K562 (cell line): Measurements from ENCODE around the gene ZDHHC24. TPM values are rescaled to one million over a fixed set of nuclear protein-coding genes. Genes with fewer than 3 reads are reported as not detected.

Source experiments
- ATAC-seq: fragments of 200-7000 bp; cut with Tn5 transposase; 3 replicates; pipeline ENCODE4 v1.9.1; 2020; ENCODE audit warnings: moderate library complexity
- BruUV-seq: library from RNA; stranded (reverse); fragments of 400-500 nt; replicated peaks from 2 replicates; lab custom pipeline; 2021; lab: Mats Ljungman, UMichigan
- CTCF ChIA-PET: fragments of 300-600 bp; formaldehyde crosslinking; extraction: SDS; loops from one replicate; lab custom pipeline; 2021; ENCODE audit warnings: low intra/inter-chr PET ratio; lab: Yijun Ruan, JAX
- POLR2A ChIA-PET: fragments of 300-600, 350-650 bp; sonication (Branson Sonifier 250); formaldehyde crosslinking; extraction: SDS; loops from one replicate; lab custom pipeline; 2021; ENCODE audit warnings: antibody characterized with exemption, inconsistent platforms; lab: Yijun Ruan, JAX
- DNase-seq, 4 experiments: peaks; one replicate each; pipeline versions ENCODE4 v3.0.0 to v3.0.0-alpha.2; 2011 to 2018; ENCODE audit warnings: low spot score in 3 of 4, mixed read lengths in 3 of 4; ENCODE audit errors: extremely low read depth in 1 of 4
- FAIRE-seq: peaks from 2 replicates; lab custom pipeline; 2011; peaks lifted over from hg19 to GRCh38; lab: Jason Lieb, UNC
- H2AFZ ChIP-seq: 2 replicates; pipeline ENCODE4 v1.6.0; 2011; ENCODE audit warnings: low read depth, low read length, control low read depth, inconsistent platforms
- H3K27ac ChIP-seq: fragments of 200-600 bp; 3 replicates; pipeline ENCODE4 v1.8.0; 2011; ENCODE audit warnings: low read depth, mild to moderate bottlenecking, control low read depth, inconsistent platforms, low read length, moderate library complexity, mixed read lengths; ENCODE audit errors: extremely low read depth
- H3K27me3 ChIP-seq, 2 experiments: fragments of 300-600 bp in 1 of 2; 2 replicates in 1 of 2; 3 replicates in 1 of 2; pipeline versions ENCODE4 v1.6.0 to v1.8.0; 2011; ENCODE audit warnings: inconsistent platforms in 2 of 2, low read length in 2 of 2, mild to moderate bottlenecking in 1 of 2, mixed read lengths in 1 of 2, moderate library complexity in 1 of 2; ENCODE audit not compliant: control insufficient read depth in 2 of 2, insufficient read depth in 2 of 2
- H3K36me3 ChIP-seq: fragments of 300-600 bp; 3 replicates; pipeline ENCODE4 v1.8.0; 2011; ENCODE audit warnings: mild to moderate bottlenecking, low read length, inconsistent platforms; ENCODE audit not compliant: control insufficient read depth, insufficient read depth
- H3K4me1 ChIP-seq, 2 experiments: fragments of 200-600 bp in 1 of 2; replicated peaks in 1 of 2; 2 replicates in 1 of 2; 3 replicates in 1 of 2; pipeline versions ENCODE4 v1.5.1 to v1.8.0; 2011; ENCODE audit warnings: inconsistent platforms in 2 of 2, low read length in 2 of 2, mild to moderate bottlenecking in 1 of 2, mixed read lengths in 1 of 2, moderate library complexity in 1 of 2; ENCODE audit not compliant: control insufficient read depth in 2 of 2, insufficient read depth in 2 of 2
- H3K4me2 ChIP-seq: 2 replicates; pipeline ENCODE4 v1.6.1; 2011; ENCODE audit warnings: low read length, control low read depth, inconsistent platforms, mixed read lengths; ENCODE audit not compliant: insufficient read depth
- H3K4me3 ChIP-seq: fragments of 200-600 bp; sonication (generic), shearing (Covaris generic); 2 replicates; pipeline ENCODE4 v1.5.1; 2016; ENCODE audit warnings: control low read depth, inconsistent platforms
- H3K79me2 ChIP-seq: fragments of 200-600 bp; 3 replicates; pipeline ENCODE4 v1.8.0; 2011; ENCODE audit warnings: low read length, inconsistent platforms; ENCODE audit not compliant: control insufficient read depth, insufficient read depth
- H3K9ac ChIP-seq, 2 experiments: 2 replicates each; pipeline versions ENCODE4 v1.6.0 to v1.6.1; 2011; ENCODE audit warnings: low read depth in 2 of 2, low read length in 2 of 2, control low read depth in 1 of 2, inconsistent platforms in 1 of 2, mild to moderate bottlenecking in 1 of 2, mixed read lengths in 1 of 2; ENCODE audit not compliant: insufficient read depth in 1 of 2
- H3K9me1 ChIP-seq: one replicate; pipeline ENCODE4 v1.6.0; 2011; ENCODE audit warnings: inconsistent platforms, mild to moderate bottlenecking, low read length, moderate library complexity; ENCODE audit not compliant: control insufficient read depth, insufficient read depth
- H3K9me3 ChIP-seq: replicated peaks from 2 replicates; pipeline ENCODE4 v1.5.1; 2011; ENCODE audit warnings: low read depth, low read length, inconsistent platforms; ENCODE audit not compliant: control insufficient read depth, insufficient read depth
- H4K20me1 ChIP-seq: replicated peaks from 2 replicates; pipeline ENCODE4 v1.6.1; 2011; ENCODE audit warnings: low read length, inconsistent platforms, mixed read lengths; ENCODE audit not compliant: control insufficient read depth, insufficient read depth
- BCOR ChIP-seq: fragments of 450-650 bp; IDR thresholded peaks from 2 replicates; pipeline ENCODE4 v1.6.1; 2016
- KDM1A ChIP-seq, 2 experiments: fragments of 450-650 bp; IDR thresholded peaks; 2 replicates each; pipeline ENCODE4 v1.6.1; 2016; ENCODE audit warnings: mild to moderate bottlenecking in 2 of 2
- NFIC ChIP-seq: fragments of 450-650 bp; IDR thresholded peaks from 2 replicates; pipeline ENCODE4 v1.6.1; 2017; ENCODE audit warnings: mild to moderate bottlenecking, inconsistent platforms
- PML ChIP-seq: IDR thresholded peaks from 2 replicates; pipeline ENCODE4 v1.6.1; 2012; ENCODE audit warnings: low read length, inconsistent platforms
- RBM25 ChIP-seq: fragments of 200-400 bp; formaldehyde crosslinking; IDR thresholded peaks from 2 replicates; pipeline ENCODE4 v1.6.1; 2018; ENCODE audit warnings: low read length, low read depth, moderate library complexity; ENCODE audit not compliant: severe bottlenecking
- RBM39 ChIP-seq: fragments of 200-400 bp; formaldehyde crosslinking; optimal IDR thresholded peaks from 2 replicates; pipeline ENCODE3; 2018; ENCODE audit warnings: low read depth, low read length
- RHOXF2B ChIP-seq: fragments of 250-450 bp; sonication (Bioruptor Pico); conservative IDR thresholded peaks from 2 replicates; pipeline ENCODE4 v1.5.1; 2021
- ZBTB33 ChIP-seq: sonication (generic); formaldehyde crosslinking; IDR thresholded peaks from 2 replicates; pipeline ENCODE4 v1.8.1; 2023; ENCODE audit warnings: mild to moderate bottlenecking, missing genetic modification reagents
- ZFP36 ChIP-seq: fragments of 150-350 bp; IDR thresholded peaks from 2 replicates; pipeline ENCODE4 v1.6.1; 2018; ENCODE audit warnings: low read length, low read depth; ENCODE audit not compliant: partially characterized antibody
- ZNF408 ChIP-seq: fragments of 250-450 bp; sonication (Bioruptor Pico); IDR thresholded peaks from 2 replicates; pipeline ENCODE4 v1.4.0; 2020; ENCODE audit warnings: low read depth, mild to moderate bottlenecking, moderate library complexity
- ZNF766 ChIP-seq: fragments of 200-800 bp; sonication (Bioruptor generic); conservative IDR thresholded peaks from 2 replicates; pipeline ENCODE4 v1.6.1; 2016; ENCODE audit warnings: missing genetic modification characterization, missing compliant biosample characterization
- ZNF785 ChIP-seq: fragments of 250-450 bp; sonication (Bioruptor Pico); IDR thresholded peaks from 2 replicates; pipeline ENCODE4 v1.4.0; 2020; ENCODE audit warnings: mild to moderate bottlenecking
- WGBS: fragments of 100-300 bp; shearing (Covaris generic); methylation state at CpG from one replicate; pipeline ENCODE4 v1.1.6; 2016; ENCODE audit warnings: low coverage, mixed read lengths; ENCODE audit not compliant: insufficient coverage; ENCODE audit errors: missing lambda C conversion rate; 5-methylcytosine and 5-hydroxymethylcytosine counted together
- in situ Hi-C: fragments of 300-500 bp; cut with MboI; formaldehyde crosslinking; loops from 4 replicates; pipeline ENCODE4 v1.15.0; 2018; ENCODE audit warnings: inconsistent platforms, mixed read lengths
- intact Hi-C: fragments of 100-400 bp; cut with micrococcal nuclease; formaldehyde crosslinking; loops from 2 replicates; pipeline ENCODE4 v1.14.2; 2022
- polyA plus RNA-seq, 8 experiments: library from polyadenylated mRNA; depleted of rRNA in 4 of 8; stranded (reverse) in 5 of 8; unstranded in 3 of 8; fragments of >200 nt; fragmentation: Nextera tagmentation in 2 of 8; fragmentation: Illumina TruSeq in 1 of 8; extraction: Ambion mirVana in 2 of 8; extraction: Trizol in 1 of 8; gene quantifications; 2 replicates each; pipeline versions ENCODE4 v1.2.1 to v1.2.3, GENCODE V29; 2011 to 2014; ENCODE audit warnings: inconsistent platforms in 1 of 8, missing spikeins in 1 of 8
- total RNA-seq, 7 experiments: library from RNA; depleted of rRNA in 6 of 7; stranded (reverse); fragments of >200 nt in 6 of 7; fragmentation: Illumina TruSeq in 2 of 7; extraction: Trizol in 2 of 7; gene quantifications; 2 replicates each; pipeline versions ENCODE4 v1.2.1 to v1.2.3, GENCODE V29; 2011 to 2021; ENCODE audit warnings: low replicate concordance in 1 of 7
- TF ChIP-seq, protein P1 (sequence below), 2 experiments: IDR thresholded peaks; 2 replicates each; pipeline ENCODE4 v1.6.1; 2011; ENCODE audit warnings: borderline replicate concordance in 1 of 2, control low read depth in 1 of 2, low read depth in 1 of 2, low read length in 1 of 2, mild to moderate bottlenecking in 1 of 2, mixed read lengths in 1 of 2, moderate library complexity in 1 of 2; ENCODE audit not compliant: insufficient read depth in 1 of 2, insufficient read length in 1 of 2, poor library complexity in 1 of 2, severe bottlenecking in 1 of 2; ENCODE audit errors: extremely low read depth in 1 of 2
- TF ChIP-seq, protein P2 (sequence below): sonication (generic); formaldehyde crosslinking; IDR thresholded peaks from 2 replicates; pipeline ENCODE4 v1.8.0; 2023; ENCODE audit warnings: mild to moderate bottlenecking, missing genetic modification reagents
- TF ChIP-seq, protein P3 (sequence below): fragments of 250-450 bp; sonication (Bioruptor Pico); IDR thresholded peaks from 2 replicates; pipeline ENCODE4 v1.8.0; 2021; ENCODE audit warnings: moderate library complexity, mild to moderate bottlenecking, inconsistent platforms

Gene ZDHHC24
- total and polyA plus RNA-seq, 9 of the 15 experiments (the other 6 are each of a cell fraction or from before 2014, with no cell fraction given): 0.45 to 11.2 (median 2.7) TPM

DNA sequence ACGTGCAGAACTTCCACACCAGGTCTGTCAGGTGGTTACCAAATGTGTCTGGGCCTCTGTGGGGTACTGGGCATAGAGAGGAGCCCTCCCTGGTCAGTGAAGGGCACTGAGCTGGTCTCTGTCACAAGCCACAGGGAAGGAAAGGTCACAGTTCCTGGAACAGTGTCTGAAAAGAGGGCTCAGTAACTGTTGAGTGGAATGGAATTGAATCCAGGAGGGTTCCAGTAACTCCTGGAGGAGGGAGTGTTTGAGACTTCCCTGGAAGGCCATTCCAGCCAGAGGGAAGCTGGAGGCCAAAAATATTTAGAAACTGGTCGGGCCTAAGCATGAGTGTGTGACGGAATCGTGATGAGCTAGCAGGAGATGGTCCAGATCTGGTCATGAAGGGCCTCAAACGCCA, 8.8 kb upstream of the ZDHHC24 start (continued):
- TF ChIP-seq, protein P1, sequence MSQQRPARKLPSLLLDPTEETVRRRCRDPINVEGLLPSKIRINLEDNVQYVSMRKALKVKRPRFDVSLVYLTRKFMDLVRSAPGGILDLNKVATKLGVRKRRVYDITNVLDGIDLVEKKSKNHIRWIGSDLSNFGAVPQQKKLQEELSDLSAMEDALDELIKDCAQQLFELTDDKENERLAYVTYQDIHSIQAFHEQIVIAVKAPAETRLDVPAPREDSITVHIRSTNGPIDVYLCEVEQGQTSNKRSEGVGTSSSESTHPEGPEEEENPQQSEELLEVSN (IDR thresholded peaks at IDR 0.05; ENCODE audit: borderline replicate concordance in 1 of 2, extremely low read depth in 1 of 2, insufficient read depth in 1 of 2, insufficient read length in 1 of 2, low read depth in 1 of 2, low read length in 1 of 2, poor library complexity in 1 of 2, severe bottlenecking in 1 of 2): no peak
- no peak for TF ChIP-seq ZNF785 (CRISPR knock-in tag)
- no peak for TF ChIP-seq PML
- TF ChIP-seq ZNF766 (CRISPR knock-in tag): no peak
- no peak for TF ChIP-seq ZBTB33 (CRISPR knock-in tag)
- TF ChIP-seq RBM39: no peak

- Histone ChIP-seq H3K9me3 (no peaks in the 10 kb centered on the region), H3K4me2 (no peak overlapping the region), H3K27ac (no peak overlapping the region), H3K79me2 (no peaks in the 10 kb centered on the region), H4K20me1 (no peaks in the 10 kb centered on the region), H3K27me3 (peaks cover 0 to 4% of the 10 kb centered on the region in 2 experiments; a peak in 1 of 5 replicates), H3K9me1 (no peaks in the 10 kb centered on the region), H2AFZ (no peak overlapping the region), H3K9ac (no peak overlapping the region), H3K4me1 (peaks cover 0 to 21% of the 10 kb centered on the region in 2 experiments; a peak in 3 of 5 replicates), H3K36me3 (no peaks in the 10 kb centered on the region), H3K4me3 (no peak overlapping the region)
- FAIRE-seq (no peak), ATAC-seq (no peak), DNase-seq (no peak)
- in situ Hi-C loops: loop anchor here (10.0 kb wide), 1 partner anchor 264 kb away; no protein-coding TSS in a partner anchor
- 34% methylated on average over 3 of the region's 4 CpGs for WGBS
- BruUV-seq: no TSS peak
- intact Hi-C loops: no loop called here
- TF ChIP-seq, protein P2, sequence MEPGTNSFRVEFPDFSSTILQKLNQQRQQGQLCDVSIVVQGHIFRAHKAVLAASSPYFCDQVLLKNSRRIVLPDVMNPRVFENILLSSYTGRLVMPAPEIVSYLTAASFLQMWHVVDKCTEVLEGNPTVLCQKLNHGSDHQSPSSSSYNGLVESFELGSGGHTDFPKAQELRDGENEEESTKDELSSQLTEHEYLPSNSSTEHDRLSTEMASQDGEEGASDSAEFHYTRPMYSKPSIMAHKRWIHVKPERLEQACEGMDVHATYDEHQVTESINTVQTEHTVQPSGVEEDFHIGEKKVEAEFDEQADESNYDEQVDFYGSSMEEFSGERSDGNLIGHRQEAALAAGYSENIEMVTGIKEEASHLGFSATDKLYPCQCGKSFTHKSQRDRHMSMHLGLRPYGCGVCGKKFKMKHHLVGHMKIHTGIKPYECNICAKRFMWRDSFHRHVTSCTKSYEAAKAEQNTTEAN: no peak
- TF ChIP-seq ZFP36 (peak; percentile 74), BCOR (peak; percentile 71), KDM1A (IDR thresholded peaks at IDR 0.05) (peak in 1 of 2 experiments; percentile 29; a peak in 1 of 4 replicates), RHOXF2B (CRISPR knock-in tag) (no peak), NFIC (no peak), ZNF408 (CRISPR knock-in tag) (no peak), RBM25 (peak; percentile 19)
- TF ChIP-seq, protein P3, sequence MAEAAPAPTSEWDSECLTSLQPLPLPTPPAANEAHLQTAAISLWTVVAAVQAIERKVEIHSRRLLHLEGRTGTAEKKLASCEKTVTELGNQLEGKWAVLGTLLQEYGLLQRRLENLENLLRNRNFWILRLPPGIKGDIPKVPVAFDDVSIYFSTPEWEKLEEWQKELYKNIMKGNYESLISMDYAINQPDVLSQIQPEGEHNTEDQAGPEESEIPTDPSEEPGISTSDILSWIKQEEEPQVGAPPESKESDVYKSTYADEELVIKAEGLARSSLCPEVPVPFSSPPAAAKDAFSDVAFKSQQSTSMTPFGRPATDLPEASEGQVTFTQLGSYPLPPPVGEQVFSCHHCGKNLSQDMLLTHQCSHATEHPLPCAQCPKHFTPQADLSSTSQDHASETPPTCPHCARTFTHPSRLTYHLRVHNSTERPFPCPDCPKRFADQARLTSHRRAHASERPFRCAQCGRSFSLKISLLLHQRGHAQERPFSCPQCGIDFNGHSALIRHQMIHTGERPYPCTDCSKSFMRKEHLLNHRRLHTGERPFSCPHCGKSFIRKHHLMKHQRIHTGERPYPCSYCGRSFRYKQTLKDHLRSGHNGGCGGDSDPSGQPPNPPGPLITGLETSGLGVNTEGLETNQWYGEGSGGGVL (CRISPR knock-in tag): no peak
- CTCF ChIA-PET: no interaction called here
- POLR2A ChIA-PET: interaction anchor here (1.0 kb wide), 1 partner anchor 11 kb away, joined by 3 read pairs; no protein-coding TSS in a partner anchor
Observed at GRCh38 chr11:66550887-66551286, 5.0 kb upstream of the ZDHHC24 start.
